Measurements from ENCODE around the gene DAB2IP.

The DAB2IP gene

DNA sequence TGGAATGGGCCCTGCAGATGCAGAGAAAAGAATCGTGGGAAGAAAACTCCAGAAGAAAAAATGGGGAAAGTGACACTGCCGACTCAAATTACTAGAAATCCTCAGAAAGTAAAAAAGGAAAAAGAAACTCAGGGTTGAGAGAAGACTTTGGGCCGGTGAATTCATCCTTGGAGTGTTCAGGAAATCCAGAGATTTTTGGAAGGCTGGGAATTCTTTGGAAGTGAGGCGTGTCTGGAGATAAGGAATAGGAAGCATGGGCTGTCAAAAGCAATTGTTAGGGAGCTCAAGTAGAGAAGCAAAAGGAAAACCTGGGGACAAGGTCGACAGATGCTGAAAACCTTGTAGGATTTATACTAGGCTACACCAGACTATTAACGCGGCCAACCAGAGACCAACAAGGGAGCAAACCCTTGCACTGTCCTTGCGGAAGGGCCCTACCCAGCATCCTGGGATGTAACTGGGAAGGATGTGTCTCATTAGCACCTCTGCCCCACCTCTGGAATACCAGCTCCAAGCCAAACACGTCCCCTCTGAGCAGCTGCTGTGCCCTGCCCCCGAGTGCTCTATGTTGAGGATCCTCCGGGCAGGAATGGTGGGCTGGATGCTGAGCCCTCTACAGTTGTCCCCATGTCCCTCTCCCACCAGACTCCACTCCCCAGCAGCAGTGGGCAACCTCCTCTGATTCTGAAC, 11.6 kb downstream of the DAB2IP start:
- Histone ChIP-seq H3K79me2 (ENCODE audit: insufficient read depth, low read length) (no peaks in the 10 kb centered on the region), H3K27ac (ENCODE audit: low read length) (no peak overlapping the region), H3K9me3 (ENCODE audit: insufficient read depth, low read length, severe bottlenecking) (no peaks in the 10 kb centered on the region), H3K27me3 (ENCODE audit: insufficient read depth, low read length, poor library complexity) (peaks cover 3% of the 10 kb centered on the region), H3K9ac (ENCODE audit: low read depth, low read length) (no peak overlapping the region), H3K4me2 (ENCODE audit: insufficient read depth, low read length) (no peak overlapping the region), H3K36me3 (ENCODE audit: insufficient read depth, low read length) (no peaks in the 10 kb centered on the region), H3K4me3 (ENCODE audit: low read depth in 1 of 2, low read length in 2 of 2) (no peak overlapping the region), H3K4me1 (ENCODE audit: insufficient read depth, low read length) (no peaks in the 10 kb centered on the region), H2AFZ (ENCODE audit: low read depth, low read length) (no peak overlapping the region), H4K20me1 (ENCODE audit: insufficient read depth, low read length) (no peaks in the 10 kb centered on the region)
- DNase-seq (no peak), ATAC-seq (ENCODE audit: insufficient read depth, low read depth) (no peak)
- TF ChIP-seq, protein P1, sequence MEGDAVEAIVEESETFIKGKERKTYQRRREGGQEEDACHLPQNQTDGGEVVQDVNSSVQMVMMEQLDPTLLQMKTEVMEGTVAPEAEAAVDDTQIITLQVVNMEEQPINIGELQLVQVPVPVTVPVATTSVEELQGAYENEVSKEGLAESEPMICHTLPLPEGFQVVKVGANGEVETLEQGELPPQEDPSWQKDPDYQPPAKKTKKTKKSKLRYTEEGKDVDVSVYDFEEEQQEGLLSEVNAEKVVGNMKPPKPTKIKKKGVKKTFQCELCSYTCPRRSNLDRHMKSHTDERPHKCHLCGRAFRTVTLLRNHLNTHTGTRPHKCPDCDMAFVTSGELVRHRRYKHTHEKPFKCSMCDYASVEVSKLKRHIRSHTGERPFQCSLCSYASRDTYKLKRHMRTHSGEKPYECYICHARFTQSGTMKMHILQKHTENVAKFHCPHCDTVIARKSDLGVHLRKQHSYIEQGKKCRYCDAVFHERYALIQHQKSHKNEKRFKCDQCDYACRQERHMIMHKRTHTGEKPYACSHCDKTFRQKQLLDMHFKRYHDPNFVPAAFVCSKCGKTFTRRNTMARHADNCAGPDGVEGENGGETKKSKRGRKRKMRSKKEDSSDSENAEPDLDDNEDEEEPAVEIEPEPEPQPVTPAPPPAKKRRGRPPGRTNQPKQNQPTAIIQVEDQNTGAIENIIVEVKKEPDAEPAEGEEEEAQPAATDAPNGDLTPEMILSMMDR (IDR thresholded peaks at IDR 0.05; ENCODE audit: borderline replicate concordance, extremely low read depth, low read length, poor library complexity, severe bottlenecking), result no peak
- no peak for TF ChIP-seq EZH2 (IDR thresholded peaks at IDR 0.05; ENCODE audit: borderline replicate concordance, low read depth, low read length, severe bottlenecking)

DNA sequence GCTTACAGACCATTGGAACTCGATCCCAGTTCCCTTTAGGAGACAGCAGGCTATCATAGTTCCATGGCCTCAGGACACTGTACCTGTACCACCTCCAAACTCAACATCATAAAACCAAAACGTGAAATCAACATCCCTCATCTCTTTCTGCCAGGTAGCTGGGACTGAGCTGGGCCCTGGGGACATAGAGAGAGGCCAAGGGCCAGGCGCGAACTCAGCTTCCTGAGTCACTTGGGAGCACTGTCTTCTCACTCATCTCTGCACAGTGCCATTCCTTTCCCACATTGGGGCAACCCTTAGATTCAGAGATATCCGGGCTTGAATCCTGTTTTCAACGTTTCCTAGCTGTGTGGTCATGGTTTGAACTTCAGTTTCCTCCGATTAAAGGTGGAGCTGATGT, 12.2 kb downstream of the DAB2IP start:
- no peak for TF ChIP-seq EZH2 (IDR thresholded peaks at IDR 0.05; ENCODE audit: borderline replicate concordance, low read depth, low read length, severe bottlenecking)
- TF ChIP-seq, protein P1 (IDR thresholded peaks at IDR 0.05; ENCODE audit: borderline replicate concordance, extremely low read depth, low read length, poor library complexity, severe bottlenecking), result no peak
- no peak for ATAC-seq (ENCODE audit: insufficient read depth, low read depth)
- no peak overlapping the region for H2AFZ ChIP-seq (ENCODE audit: low read depth, low read length)
- H4K20me1 ChIP-seq (ENCODE audit: insufficient read depth, low read length), result no peaks in the 10 kb centered on the region
- H3K9me3 ChIP-seq (ENCODE audit: insufficient read depth, low read length, severe bottlenecking), result no peaks in the 10 kb centered on the region
- H3K4me3 ChIP-seq (ENCODE audit: low read depth in 1 of 2, low read length in 2 of 2), result no peak overlapping the region
- no peak overlapping the region for H3K4me2 ChIP-seq (ENCODE audit: insufficient read depth, low read length)
- no peaks in the 10 kb centered on the region for H3K79me2 ChIP-seq (ENCODE audit: insufficient read depth, low read length)
- no peaks in the 10 kb centered on the region for H3K36me3 ChIP-seq (ENCODE audit: insufficient read depth, low read length)
- no peaks in the 10 kb centered on the region for H3K4me1 ChIP-seq (ENCODE audit: insufficient read depth, low read length)
- H3K27ac ChIP-seq (ENCODE audit: low read length), result no peak overlapping the region
- no peak for DNase-seq
- H3K9ac ChIP-seq (ENCODE audit: low read depth, low read length), result no peak overlapping the region
- peaks cover 3% of the 10 kb centered on the region for H3K27me3 ChIP-seq (ENCODE audit: insufficient read depth, low read length, poor library complexity)

DNA sequence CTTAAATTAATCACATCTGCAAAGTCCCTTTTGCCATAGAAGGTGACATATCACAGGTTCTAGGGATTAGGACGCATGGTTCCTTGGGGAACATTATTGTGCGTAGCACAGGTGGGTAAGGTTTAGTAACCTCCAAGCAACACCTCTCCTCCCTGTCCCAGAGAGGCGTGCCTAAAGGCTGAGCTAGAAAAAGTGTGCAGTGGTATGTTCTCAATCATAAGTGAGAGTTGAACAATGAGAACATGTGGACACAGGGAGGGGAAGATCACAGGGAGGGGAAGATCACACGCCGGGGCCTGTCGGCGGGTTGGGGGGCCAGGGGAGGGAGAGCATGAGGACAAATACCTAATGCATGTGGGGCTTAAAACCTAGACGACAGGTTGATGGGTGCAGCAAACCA, 14.9 kb downstream of the DAB2IP start:
- Histone ChIP-seq H3K27ac (ENCODE audit: low read length) (no peak overlapping the region), H2AFZ (ENCODE audit: low read depth, low read length) (no peak overlapping the region), H3K4me3 (ENCODE audit: low read depth in 1 of 2, low read length in 2 of 2) (no peak overlapping the region), H3K36me3 (ENCODE audit: insufficient read depth, low read length) (no peaks in the 10 kb centered on the region), H3K4me2 (ENCODE audit: insufficient read depth, low read length) (no peak overlapping the region), H3K27me3 (ENCODE audit: insufficient read depth, low read length, poor library complexity) (peaks cover 6% of the 10 kb centered on the region), H3K4me1 (ENCODE audit: insufficient read depth, low read length) (no peaks in the 10 kb centered on the region), H3K9ac (ENCODE audit: low read depth, low read length) (no peak overlapping the region), H4K20me1 (ENCODE audit: insufficient read depth, low read length) (no peaks in the 10 kb centered on the region), H3K79me2 (ENCODE audit: insufficient read depth, low read length) (no peaks in the 10 kb centered on the region), H3K9me3 (ENCODE audit: insufficient read depth, low read length, severe bottlenecking) (no peaks in the 10 kb centered on the region)
- ATAC-seq (ENCODE audit: insufficient read depth, low read depth) (no peak), DNase-seq (no peak)
- TF ChIP-seq, protein P1 (IDR thresholded peaks at IDR 0.05; ENCODE audit: borderline replicate concordance, extremely low read depth, low read length, poor library complexity, severe bottlenecking), result no peak
- TF ChIP-seq EZH2 (IDR thresholded peaks at IDR 0.05; ENCODE audit: borderline replicate concordance, low read depth, low read length, severe bottlenecking), result no peak

Data from DND-41 (cell line).